HG03521 (cell line): ENCODE measurements around the gene TSPAN33.

Experiments
- ATAC-seq: cut with Tn5 transposase; IDR thresholded peaks from one replicate; pipeline ENCODE4 v1.9.1; 2021; ENCODE audit warnings: mild to moderate bottlenecking, moderate library complexity; ENCODE audit not compliant: unreplicated experiment

The TSPAN33 gene

DNA sequence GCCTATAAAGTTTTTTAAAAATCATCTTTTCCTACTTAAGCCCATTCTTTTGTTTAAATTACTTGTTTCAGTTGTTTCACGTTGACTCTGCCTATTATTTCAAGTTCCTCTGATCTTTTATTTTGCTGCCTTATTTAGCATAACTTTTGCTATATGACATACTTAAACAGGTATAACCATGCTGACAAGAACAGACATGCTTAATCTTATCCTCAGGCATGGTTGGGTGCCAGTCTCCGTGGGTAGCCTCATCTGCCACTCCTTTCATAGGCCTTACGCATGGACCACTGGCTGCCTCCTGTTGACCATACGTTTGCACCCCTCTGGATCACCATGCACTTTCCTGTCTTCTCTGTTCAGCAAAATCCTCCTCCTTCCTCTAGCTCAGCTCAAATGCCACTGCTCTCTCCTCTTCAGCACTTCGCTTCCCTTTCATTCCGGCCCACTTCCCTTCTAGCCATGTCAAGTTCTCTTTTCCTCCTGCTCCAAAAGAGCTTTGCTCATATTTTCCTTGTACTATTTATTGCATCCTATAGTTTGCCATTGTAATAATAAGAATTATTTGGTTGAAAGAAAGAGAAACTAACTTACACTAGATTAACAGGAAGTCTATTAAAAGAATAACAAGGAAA is 10.0 kb upstream of the TSPAN33 start:
- ATAC-seq = no peak

DNA sequence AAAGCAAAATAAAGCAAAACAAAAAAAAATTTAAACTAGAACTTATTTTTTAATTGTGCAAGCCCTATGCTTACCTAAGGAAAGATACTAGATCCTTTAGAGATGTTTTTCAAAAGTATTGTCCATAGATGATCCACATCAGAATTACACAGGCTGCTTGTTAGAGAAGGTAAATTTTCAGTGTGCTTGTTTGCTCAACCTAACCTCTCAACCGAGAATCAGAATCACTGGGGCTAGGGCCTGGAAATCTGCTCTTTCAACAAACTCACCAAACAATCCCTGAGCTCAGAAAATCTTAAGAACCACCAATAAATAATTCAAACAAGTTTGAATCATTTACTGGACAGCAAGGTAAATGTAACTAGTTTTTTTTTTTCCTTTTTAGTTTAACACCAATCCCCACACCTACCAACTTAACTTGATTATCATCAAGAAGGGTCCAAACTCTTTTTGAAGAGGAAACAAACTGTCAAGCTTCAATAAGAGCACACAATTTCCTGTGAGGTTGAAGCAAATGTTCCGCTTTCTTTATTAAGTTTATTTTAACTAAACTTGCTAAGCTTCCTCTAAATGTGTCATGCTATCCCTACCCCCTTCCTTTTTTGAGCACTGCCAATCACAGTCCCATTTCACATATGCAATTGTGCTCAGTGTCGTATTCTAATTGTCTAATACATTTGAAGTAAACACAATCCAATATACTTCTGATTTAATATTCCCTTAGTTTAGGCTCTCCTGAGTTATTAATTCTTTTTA is 7.4 kb upstream of the TSPAN33 start:
- ATAC-seq = no peak

DNA sequence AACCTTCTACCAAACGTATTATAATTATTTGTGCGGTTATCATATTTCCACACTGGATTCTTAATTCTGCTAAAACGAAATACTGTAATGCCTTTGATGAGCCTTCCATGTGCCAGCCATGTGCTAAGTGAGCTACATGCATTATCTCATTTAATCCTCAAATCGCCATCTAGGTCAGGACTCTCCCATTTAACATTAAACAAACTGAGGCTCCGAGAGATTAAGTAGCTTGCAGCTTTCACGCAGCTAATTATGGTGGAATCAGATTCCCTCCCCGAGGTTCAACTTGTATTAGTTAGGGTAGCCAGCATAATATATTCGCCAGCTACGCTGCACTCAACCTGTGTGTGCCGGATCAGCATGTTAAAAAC is 798 bp upstream of the TSPAN33 start:
- ATAC-seq = no peak

DNA sequence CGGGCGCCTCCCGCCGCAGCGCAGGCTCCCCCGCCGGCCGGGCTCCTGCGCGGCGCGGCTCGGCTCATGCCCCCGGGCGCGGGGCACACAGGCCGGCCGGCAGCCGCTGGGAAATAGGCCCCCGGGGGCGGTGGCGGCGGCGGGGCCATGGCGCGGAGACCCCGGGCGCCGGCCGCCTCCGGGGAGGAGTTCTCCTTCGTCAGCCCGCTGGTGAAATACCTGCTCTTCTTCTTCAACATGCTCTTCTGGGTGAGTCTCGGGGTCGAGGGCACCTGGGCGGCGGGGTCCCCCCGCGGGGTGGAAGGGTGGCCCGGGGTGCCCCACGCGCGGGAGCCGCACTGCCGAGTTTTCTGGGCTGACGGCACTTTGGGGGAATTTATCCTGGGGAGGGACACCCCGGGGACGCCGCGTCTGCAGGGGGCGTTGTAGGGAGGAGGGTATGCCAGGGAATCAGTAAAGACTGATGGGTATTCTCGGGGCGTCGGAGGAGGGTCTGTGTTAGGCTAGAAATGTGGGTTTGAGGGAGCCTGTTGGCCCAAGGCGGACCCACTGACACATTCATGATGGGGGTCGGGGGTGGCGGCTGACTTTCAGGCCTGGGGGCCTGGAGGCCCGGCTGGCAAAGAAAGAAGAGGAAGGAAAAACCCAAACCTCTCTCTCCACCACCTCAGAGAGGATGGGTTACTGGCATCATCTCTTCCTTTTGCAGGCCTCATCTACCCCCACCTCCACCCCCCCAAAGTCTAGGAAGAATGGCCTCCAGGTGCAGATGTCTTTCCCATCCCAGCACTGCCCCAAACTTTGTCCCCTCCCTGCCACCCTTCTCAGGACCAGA is 544 bp downstream of the TSPAN33 start:
- peak; percentile 17 for ATAC-seq

DNA sequence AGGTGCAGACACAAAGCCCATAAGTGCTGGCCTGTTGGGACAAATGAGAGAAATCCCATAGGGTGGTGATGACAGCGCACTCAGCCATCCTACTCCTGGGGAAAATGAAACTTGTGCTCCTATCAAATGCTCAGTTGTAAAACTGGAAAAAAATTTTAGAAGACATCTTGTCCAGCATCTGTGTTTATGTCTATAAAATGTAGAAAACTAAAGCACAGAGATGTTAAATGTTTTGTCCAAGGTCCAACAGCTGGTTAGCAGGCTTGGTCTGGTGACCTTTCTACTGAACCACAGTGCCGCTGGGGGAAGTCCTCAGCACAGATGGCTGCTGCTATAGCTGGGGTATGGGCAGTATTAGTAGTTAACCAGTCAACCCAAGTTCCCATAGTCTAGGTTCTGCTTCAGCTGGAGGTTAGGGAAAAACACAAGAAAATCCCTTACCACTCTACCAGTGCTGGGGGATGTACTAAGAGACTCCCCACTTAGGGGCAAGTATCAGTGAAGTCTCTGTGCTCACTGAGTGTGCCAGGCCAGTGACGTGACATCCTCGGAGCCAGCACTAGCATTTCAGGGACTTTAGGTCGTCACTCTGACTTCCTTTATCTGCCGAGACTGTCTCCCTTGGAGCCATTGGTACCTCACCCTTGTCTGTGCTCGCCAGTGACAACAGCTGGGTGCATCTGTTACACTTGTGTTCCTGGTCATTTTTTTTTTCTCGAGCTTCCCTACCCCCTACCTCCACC is 1.9 kb downstream of the TSPAN33 start:
- ATAC-seq = peak; percentile 50

DNA sequence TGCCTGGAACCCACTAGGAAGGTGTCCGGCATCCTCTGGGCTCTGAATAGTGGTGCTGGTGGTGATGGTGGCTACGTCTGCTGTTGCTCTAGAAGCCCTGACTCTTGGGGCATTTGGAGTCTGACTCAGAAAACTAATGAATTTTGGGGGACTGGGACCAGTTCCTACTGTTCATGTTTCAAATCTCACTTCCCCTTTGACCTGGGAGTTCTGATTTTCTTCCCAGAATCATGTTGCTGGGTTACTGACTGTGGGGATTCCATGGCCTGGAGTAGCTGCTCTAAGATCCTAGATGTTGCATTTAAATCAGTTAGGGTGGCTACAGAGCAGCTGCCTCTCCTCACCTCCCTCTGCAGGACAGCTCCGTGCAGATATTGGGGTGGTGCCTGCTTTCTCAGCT is 3.2 kb downstream of the TSPAN33 start:
- no peak for ATAC-seq

DNA sequence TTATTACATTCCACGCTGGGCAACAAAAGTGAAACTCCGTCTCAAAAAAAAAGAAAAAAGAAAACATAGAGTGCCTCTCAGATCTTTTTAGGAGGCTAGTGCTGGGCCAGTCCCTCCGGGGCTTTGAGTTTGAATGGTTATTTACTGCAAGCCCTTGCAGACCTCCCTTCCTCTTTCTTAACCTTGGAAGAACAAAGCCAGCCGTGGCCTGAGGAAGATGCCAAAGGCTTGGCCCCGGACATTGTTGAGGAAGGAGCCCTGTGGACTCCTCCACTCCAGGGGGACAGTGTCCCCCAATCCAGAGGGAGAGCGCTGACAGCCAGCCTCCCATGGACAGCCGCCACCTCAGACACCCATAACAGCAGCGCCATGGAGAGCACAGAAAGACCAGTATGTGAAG is 5.0 kb downstream of the TSPAN33 start:
- no peak for ATAC-seq

DNA sequence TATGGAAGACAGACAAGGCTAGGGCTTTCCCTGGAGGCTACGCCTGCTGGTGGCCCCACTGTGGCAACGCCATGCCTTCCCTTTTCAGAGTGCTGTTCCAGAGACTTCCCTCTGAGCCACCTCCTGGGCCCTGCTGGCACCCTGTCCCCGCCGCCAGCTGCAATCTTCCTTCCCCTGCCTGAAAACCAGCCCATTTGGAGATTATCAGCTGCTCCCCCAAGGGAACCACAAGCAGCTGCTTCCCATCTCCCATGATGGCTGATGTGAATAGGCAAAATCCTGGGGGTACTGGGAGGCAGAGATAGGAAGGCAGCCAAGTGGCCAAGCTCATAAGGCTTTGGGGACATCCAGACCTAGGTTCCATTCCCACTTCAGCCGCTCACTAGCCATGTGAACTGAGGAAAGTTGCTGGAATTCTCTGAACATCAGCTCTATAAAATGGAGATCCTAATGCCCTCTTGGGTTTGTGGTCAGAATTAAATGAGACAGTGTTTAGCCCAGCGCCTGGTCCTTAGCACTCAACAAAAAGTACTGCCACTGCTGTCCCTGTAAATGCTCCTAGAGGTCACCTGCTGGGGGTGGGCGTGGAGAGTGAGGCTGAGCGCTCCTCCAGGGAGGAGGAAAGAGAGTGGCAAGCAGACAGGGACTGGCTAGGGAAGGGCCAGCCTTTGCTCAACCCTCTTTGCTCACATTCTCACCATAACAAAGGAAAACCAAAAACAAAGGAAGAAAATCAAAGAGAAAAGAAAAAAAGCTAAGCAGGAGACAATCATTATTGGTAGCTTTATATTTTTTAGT is 5.9 kb downstream of the TSPAN33 start:
- ATAC-seq = no peak

DNA sequence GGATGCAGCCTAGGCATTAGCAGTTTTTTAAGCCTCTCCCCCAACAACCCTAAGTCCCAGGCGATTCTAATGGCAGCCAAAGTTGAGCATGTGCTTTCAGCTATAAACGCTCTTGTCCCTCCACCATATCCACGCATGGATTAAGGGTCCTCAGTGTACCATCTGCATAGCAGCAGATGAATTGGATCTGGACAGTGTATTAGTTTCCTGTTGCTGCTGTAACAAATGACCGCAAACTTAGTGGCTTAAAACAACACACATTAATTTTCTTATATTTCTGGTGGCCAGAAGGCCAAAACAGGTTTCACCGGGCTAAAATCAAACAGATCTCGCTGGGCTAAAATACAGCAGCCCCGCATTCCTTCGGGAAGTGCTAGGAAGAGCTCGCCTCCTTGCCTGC is 13.1 kb downstream of the TSPAN33 start:
- no peak for ATAC-seq

DNA sequence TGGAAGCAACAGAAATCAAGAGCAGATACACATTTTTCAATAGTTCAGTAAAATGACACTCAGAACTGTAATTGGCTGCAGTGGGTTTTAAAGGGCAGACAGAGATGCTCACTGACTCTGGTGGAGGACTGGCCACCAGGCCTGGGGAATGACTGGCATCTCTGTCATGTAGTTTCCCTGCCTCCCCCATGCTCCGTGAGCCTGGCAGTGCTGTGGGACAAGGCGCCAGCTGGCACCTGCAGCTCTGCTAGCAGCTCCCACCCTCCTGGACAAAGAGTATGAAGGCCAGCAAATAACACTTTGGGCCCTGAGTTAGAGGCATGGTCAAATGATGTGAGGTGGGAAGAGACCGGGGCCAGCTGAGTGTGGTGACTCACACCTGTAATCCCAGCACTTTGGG is 15.0 kb downstream of the TSPAN33 start:
- no peak for ATAC-seq

DNA sequence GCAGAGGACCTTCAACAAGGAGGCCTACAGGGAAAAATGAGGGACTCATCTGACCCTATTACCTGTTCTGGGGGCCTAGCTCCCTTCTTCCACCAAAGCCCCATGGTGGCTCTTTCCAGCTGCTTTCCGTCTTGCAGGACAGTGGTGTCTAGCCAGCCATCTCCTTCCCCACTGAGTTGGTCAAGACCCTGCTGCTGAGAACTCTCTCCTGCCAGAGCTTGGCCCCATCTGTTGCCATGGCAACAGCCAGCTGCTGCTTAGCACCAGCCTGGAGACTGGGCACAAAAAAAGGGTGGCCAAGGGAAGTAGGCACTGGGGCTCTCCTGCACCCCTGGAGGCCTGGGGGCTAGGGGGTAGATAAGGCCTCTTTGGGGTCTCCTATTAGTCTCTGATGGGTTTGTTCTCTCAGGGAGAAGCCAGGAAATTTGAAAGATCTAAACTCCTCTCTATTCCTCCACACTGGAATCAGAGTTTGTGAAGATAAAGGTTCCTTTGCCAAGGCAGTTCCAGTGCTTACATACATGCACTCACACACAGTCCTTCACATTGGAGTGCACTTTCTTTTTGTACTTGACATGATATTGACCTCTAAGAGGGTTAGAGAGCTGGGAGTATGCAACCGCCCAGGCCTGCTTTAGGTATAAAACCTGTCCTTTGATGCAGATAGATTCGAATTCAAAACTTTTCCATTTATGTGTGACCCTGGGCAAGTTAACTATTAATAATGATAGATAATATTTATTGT is 15.8 kb downstream of the TSPAN33 start:
- no peak for ATAC-seq

DNA sequence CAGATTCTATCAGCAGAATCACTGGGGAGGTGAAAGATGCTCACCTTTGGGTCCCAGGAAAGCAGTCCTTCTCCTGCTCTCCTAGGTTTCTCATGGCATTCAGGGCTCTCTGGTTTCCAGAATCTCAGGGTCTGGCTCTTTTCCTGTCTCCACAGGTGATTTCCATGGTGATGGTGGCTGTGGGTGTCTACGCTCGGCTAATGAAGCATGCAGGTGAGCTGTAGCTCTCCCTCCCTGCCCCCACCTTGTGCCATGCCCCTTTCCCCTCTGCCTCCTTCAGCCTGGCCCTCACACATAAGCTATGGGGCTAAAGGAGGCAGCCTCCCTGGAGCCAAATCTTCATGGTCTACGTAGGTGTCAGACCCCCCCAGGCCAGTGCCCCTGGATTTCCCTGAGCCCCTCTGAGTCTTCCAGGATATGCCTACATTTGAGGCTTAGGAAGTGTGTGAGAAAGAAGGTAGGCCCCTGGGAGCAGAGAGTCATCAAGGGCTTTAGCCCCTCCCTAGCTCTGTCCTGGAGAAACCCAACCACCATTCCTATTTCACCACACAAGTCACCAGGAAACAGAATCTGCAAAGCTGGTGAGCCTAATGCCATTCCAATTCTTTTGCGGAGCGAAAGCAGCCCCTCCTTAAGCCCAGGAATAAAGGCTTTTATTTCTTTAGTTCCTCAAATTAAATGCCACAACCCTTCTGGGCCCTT is 17.2 kb downstream of the TSPAN33 start:
- no peak for ATAC-seq

DNA sequence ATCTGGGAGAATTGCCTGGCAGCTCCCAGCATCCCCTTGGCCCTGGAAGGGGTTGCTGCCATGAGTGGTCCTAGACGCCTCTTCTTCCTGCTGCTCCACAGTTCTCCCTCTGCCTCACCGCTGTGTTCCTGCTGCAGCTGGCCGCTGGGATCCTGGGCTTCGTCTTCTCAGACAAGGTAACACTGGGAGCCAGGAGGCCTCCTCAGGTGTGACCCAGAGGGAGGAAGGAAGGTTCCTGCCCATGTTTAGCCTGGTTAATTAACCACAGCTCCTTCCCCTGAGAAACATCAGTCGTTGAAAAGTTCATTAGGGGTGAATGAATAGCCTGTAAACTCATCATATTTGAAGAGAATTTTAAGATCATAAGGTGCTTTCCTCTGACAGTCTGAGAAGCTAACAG is 18.2 kb downstream of the TSPAN33 start:
- no peak for ATAC-seq

DNA sequence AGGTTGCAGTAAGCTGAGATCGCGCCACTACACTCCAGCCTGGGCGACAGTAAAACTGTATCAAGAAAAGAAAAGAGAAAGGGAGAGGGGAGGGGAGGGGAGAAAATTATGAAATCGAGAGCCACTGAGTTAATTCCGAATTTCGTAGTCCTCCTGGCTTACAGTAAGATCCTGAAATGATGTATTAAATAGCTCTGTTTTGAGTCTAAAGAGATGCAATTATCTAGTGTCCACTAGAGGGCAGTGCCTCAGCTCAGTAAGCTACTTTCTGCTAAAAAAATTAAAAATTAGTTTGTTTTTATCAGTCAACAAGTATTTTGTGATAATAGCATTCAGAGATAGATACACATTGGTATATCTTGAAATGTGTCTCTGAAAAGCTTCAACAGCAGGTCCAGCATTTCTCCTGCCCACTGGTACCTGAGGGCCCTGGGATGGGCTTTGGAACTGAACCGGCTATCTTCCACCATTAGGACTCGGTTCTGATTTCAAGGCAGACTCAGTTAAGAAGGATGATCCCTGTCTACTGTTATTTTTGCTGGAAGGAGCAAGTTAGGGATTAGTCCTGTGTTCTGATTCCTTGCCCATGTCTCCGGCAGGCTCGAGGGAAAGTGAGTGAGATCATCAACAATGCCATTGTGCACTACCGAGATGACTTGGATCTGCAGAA is 19.5 kb downstream of the TSPAN33 start:
- ATAC-seq = no peak

DNA sequence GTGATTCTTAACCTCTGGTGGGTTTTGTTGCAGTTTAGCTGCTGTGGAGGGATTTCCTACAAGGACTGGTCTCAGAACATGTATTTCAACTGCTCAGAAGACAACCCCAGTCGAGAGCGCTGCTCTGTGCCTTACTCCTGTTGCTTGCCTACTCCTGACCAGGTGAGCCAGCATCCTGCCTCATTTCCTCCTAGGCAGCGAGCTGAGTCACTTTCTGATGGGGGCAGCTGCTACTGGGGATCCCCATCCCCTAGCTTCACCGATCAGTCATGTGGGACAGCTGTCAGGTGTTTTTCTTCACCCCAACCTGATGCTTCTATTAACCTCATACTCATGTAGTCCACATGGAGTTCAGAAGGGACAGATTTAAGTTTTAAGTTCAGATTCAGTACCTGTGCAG is 22.2 kb downstream of the TSPAN33 start:
- no peak for ATAC-seq

DNA sequence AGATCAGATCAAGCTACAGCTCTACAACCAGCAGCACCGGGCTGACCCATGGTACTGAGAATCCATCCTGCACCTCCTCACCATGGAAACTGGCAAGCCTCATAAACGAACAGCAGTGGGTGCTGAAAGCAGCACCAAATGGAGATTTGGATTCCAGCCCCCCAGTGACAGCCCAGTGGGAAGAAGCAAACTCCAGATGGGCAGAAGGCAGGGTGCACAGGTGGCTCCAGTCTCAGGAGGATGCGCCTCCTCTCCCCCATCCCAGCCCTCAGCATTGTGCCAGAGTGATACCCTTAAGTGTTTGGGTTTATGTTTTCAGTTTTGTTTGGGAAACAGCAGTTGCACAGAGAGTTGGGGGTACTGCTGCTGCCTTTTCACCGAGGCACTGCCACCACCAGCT is 23.3 kb downstream of the TSPAN33 start:
- ATAC-seq = no peak

DNA sequence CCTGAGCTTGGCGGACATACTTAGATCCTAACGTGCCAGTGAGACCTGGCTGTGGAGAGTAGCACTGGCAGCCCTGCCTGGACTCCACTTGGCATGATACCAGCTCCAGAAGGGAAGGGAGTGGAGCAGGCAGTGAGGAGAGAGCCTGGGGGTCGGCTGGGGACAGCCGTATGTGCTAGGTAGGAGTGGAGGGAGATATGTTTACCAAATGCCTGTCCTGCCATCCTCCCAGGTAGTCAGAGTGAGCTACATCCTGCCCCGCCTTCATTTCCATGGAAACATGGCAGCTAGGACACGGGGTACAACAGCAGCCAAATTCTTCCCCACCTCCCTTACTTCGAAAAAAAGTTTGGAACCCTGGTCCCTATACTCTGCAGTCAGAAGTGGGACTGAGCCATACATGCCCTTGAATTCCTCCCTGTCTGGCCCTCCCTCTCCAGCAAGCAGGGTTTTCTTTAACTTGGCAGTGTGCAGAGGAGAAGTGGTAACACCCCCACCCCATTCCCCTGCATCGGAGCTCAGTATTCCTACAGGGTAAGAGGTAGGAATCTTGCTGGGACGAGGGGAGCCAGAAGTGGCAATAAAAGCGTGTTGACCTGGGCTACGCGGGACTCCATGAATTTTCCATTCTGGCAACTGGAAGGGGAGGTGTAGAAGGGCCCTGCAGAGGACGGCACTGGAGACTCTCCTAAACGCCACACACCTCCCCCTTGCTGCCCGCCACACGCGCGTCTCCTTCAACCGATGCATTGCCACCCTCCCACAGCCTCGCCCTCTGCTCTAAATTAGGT is 23.9 kb downstream of the TSPAN33 start:
- no peak for ATAC-seq

DNA sequence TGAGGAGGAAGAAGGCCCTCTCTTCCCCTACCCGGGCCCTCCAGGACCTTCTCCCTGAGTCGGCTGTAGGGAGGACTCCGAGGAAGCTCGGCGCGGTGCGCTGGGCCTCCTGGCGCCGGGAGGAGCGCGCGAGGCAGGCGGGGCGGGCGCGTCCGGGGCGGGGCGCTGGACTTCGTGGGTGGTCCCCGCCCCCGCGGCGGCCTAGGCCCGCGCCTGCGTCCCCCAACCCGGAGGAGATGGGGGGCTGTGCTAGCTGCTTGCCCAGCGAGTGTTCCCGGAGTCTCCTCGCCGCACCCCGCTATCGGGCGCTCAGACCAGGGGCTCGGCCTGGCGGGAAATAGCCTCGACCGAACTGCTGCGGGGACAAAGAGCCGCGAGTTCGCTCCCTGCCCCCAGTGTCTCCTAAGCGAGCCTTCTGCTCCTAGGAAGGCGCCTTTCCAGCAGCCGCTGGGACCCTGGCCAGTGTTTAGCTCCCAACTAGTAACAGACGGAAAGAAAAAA is 24.7 kb downstream of the TSPAN33 start:
- ATAC-seq = no peak
